ENCODE data around the gene FFAR1.

GRCh38 chr19:35307931-35308330 lies 39.8 kb upstream of the FFAR1 start:
- TF ChIP-seq CTCF (IDR thresholded peaks at IDR 0.05; ENCODE audit: poor library complexity) (no peak), EZH2 (IDR thresholded peaks at IDR 0.05; ENCODE audit: borderline replicate concordance) (no peak)

All from hepatocyte (in vitro differentiated cells).